GM18505 (cell line): ENCODE data around the gene MLST8.

Experiments
- ATAC-seq: cut with Tn5 transposase; IDR thresholded peaks from one replicate; pipeline ENCODE4 v1.9.1; 2021; ENCODE audit not compliant: unreplicated experiment
- POLR2A ChIP-seq: IDR thresholded peaks from 4 replicates; pipeline ENCODE4 v1.6.1; 2011; ENCODE audit warnings: borderline replicate concordance; ENCODE audit not compliant: insufficient read depth, insufficient read length; ENCODE audit errors: extremely low read depth

MLST8 gene

DNA sequence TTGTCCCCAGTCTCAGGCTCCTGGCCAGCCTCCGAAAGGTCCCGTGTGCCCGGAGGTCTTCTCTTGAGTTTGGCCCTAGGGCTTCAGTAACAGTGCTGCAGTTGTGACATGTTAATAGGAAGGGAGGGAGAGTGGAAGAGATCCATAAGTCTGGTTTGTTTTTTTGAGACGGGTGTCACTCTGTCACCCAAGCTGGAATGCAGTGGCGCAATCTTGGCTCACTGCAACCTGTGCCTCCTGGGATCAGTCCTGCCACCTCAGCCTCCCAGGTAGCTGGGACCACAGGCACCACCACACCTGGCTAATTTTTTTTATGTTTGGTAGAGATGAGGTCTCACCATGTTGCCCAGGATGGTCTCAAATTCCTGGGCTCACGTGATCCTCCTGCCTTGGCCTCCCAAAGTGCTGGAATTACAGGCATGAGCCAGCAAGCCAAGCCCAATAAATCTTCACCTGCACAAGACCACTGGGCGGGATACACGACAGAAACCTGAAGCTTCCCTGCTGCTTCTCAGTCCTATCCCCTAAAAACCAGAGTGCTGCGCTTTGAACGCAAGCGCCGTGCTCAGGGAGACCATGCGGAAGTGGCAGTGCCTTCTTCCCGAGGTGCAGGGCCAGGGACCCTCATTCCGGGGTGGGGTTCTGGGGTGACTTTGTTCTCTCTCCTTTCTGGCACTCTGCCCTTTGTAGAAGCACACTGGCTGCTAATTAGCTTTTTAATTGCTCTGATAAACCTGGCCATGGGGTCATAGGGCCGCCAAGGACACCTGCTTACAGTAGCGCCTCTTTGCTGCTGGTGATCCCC, 38.8 kb upstream of the MLST8 start:
- no peak for ATAC-seq

DNA sequence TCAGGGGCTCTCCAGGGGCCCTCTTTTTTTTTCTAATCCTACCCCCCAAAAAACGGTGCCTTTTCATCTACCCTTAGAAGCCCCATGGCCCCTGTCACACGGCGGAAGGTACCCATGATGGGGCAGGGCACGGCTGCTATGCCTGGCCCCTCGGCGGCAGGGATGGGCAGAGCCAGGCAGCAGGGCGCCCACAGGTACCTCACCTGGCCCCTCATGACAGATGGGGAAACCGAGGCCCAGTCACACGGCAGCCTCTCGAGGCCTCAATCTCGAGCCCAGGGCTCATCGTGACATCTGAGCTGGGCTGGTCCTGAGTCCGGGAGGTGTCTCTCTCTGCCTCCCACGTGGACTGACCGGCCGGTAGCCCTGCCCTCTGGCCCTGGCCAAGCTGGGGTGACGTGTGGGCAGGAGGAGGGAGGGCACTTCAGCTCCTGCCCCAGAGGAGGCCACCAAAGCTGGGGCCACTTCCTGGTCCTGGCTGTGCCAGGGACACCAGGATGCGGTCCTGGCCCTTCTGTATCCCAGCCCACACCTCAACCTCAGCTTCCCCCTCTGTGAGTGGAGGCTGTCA, 38.1 kb upstream of the MLST8 start:
- ATAC-seq: no peak

More for the DNA sequence above, 38.8 kb upstream of the MLST8 start:
- TF ChIP-seq POLR2A: no peak

DNA sequence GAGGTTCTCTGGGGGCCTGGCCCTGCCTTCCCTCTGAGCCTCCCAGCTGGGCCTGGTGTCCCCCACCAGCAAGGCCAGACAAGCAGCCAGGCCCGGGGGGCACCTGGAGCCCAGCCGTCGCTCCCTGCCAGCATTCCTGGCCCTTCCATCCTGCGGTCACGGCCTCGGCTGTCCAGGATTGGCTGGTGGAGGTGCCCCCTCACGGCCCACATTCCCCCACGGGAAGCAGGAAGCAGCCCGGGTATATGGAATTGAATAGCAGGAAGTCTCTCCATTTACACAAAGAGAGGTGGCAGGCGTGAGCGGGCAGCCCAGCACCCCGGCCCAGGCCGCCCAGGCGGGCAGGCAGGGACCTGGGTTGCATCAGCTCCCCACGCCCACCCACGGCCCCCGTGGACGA, 35.2 kb upstream of the MLST8 start:
- no peak for TF ChIP-seq POLR2A
- no peak for ATAC-seq

More for the DNA sequence above, 38.1 kb upstream of the MLST8 start:
- TF ChIP-seq POLR2A: no peak

DNA sequence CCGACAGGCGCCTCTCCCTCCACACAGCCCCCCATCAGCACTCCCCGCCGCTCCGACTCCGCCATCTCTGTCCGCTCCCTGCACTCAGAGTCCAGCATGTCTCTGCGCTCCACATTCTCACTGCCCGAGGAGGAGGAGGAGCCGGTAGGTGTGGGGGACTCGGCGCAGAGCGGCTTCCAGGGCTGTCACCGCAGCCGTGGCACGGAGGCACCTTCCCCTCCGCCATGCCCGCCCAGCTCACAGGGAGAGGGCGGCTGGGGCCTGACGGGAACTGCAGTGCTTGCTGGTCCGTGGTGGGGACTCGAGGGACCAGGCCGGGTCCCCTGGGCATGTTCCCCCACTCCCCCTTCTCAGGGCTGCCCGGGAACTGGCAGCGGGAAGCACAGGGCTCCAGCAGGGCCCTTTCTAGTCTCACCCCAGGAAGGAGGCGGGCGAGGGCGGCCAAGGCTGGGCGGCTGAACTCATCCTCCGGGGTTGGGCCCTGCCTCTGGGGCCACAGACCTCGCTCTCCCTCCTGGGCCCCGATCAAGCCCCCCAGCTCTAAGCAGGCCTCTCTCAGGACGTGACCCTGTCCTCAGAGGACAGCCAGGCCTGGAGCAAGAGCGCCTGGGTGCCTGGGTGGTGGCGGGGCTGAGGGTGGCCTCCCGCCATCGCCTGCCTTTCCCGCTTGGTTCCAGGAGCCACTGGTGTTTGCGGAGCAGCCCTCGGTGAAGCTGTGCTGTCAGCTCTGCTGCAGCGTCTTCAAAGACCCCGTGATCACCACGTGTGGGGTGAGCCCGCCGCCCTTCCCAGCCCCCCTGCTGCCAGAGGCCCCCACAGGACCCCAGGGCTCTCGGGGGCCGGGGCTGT, 34.4 kb upstream of the MLST8 start:
- TF ChIP-seq POLR2A: no peak
- no peak for ATAC-seq

DNA sequence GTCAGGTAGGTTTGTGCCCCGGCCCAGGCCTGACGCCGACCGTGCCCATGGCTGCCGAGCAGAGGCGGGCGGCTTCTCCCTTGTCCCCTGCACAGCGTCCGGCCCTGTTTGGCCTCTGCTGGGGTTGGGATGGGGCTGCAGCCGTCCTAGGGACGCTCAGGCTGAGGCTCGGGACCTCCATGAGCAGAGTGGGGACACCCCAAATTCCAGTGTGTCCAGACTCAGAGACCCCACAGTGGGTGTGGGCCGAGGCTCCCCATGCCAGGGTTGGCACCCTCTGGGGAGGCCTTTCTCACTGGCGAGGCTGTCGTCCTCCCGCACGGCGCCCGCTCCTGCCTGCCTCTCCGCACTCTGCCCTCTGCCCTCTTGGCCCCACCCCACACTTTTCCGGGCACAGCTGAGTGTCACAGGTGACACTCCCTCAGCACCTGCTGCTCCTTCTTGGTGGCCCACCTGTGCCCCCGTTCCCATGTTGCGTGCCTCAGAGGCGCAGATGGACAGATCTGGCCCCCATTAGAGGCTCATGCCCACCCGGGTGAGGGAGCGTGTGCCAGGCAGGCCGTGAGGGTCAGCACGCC, 33.6 kb upstream of the MLST8 start:
- no peak for ATAC-seq
- TF ChIP-seq POLR2A: no peak

DNA sequence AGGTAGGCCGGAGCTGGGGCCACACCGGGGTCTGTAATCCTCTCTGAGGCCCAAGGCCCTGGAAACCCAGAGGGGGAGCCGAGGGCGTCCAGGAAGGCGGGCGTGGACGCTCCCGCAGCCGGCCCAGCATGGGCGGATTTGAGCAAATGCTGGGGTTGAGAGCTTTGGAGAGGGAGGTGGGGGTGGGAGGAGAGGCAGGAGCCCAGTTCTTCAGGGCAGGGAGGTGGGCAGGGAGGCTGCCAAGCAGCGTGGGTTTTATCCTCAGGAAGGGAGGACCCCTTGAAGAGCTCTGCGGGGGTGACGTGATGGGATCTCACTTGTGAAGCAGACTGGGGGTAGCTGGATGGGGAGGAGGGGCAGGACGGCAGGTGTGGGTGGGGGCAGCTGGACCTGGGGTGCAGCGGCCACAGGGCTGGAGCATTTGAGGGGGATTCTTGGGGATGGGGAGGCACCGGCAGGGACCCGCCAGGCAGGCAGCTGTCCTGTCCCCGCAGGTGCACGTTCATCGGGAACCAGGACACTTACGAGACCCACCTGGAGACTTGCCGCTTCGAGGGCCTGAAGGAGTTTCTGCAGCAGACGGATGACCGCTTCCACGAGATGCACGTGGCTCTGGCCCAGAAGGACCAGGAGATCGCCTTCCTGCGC, 32.4 kb upstream of the MLST8 start:
- no peak for TF ChIP-seq POLR2A

DNA sequence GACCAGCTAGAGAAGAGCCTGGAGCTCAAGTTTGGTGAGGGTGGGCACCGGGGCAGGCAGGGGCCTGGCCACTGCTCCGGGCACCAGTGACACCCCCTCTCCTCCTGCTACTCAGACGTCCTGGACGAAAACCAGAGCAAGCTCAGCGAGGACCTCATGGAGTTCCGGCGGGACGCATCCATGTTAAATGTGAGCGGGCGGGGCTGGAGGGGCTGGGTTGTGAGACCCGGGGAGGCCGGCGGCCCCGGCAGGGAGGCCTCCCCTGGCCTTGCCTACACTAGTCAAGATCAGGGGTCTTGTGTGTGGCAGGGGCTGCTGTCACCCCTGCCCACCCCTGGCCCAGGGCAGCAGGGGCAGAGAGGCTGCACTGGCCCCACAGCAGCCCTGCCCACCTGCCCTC, 31.9 kb upstream of the MLST8 start:
- ATAC-seq: no peak
- TF ChIP-seq POLR2A: no peak

More for the DNA sequence above, 32.4 kb upstream of the MLST8 start:
- no peak for ATAC-seq

DNA sequence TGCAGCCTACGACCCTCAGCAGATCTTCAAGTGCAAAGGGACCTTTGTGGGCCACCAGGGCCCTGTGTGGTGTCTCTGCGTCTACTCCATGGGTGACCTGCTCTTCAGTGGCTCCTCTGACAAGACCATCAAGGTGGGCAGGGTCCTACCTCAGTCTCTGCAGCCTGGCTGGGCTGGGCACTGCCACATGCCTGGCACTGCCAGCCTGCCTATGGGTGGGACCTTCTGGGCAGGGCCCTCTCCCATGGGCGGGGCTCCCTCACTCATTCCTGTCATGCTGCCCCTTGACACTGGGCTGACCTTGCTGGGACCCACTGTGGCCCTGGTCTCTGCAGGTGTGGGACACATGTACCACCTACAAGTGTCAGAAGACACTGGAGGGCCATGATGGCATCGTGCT, 31.3 kb upstream of the MLST8 start:
- ATAC-seq: no peak
- TF ChIP-seq POLR2A: no peak

DNA sequence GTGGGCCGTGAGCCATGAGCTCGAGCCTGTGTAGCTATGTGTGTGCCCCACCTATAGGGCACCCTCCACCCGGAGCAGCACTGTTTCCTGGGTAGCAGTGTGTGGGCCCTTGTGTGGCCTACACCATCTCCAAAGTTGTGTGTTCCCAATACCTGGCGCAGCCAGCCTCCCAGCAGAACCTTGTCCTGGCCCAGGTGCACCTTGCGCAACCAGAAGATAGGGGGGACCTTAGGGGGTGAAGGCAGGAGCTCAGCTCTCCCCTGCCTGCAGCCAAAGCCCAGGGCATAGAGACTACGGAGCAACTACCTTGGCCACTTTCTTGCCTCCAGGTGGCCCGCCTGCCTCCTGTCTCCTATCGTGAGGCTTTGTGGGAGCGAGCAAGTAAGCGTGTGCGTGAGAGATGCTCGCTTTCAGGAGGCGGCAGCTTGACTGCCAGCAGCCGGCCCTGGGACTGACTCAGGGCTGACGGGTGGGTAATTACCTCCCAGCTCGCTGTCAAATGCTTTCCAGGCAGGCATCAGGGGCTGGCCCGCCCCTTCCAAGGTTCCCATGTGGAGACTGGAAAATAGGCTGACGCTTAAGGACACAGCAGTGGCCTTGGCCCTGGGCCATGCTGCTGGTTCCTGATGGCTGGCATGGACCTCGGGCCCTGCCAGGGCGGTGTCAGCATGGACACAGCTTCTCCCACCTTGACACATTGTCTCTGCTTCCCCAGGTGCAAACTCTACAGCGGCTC, 30.7 kb upstream of the MLST8 start:
- ATAC-seq: no peak
- TF ChIP-seq POLR2A: no peak

DNA sequence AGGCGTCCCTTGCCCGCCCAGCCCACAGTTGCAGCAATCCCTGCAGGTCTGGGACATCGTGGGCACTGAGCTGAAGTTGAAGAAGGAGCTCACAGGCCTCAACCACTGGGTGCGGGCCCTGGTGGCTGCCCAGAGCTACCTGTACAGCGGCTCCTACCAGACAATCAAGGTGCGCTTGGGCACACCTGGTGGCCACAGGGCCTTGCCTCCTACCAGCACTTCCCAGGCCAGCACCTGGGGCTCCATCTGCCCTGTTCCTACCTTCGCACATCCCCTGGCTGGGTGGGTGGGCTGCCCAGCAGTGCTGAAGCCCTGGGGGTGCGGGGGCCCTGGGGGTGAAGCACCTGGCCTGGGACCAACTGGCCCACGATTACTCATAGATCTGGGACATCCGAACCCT, 29.8 kb upstream of the MLST8 start:
- no peak for TF ChIP-seq POLR2A
- ATAC-seq: no peak

DNA sequence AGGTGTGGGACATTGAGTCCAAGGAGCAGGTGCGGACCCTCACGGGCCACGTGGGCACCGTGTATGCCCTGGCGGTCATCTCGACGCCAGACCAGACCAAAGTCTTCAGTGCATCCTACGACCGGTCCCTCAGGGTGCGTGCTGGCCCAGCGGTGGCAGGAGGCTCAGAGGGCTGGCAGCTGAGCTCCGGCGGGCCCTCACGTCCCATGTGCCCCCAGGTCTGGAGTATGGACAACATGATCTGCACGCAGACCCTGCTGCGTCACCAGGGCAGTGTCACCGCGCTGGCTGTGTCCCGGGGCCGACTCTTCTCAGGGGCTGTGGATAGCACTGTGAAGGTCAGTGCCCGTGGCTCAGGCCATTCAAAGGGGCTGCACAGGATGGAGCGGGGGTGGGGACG, 29.2 kb upstream of the MLST8 start:
- ATAC-seq: no peak
- no peak for TF ChIP-seq POLR2A

DNA sequence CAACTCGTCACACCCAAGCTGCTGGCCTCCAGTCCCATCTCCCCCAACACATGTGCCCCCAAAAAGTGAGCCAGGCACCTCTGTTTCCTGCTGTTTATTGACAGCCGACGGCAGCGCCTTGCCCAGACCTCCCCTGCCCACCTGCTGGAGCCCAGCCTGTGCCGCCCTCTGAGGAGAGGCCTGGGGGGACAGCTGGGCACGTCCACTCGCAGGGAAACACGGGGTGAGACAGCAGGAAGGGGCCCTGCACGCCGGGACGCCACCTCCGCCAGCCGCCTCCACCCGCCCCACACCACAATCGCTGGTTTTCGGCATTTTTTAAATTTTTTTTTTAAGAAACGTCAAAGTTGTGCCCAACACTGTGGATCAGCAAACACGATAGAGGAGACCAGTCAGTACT, 28.2 kb upstream of the MLST8 start:
- TF ChIP-seq POLR2A: no peak
- no peak for ATAC-seq

DNA sequence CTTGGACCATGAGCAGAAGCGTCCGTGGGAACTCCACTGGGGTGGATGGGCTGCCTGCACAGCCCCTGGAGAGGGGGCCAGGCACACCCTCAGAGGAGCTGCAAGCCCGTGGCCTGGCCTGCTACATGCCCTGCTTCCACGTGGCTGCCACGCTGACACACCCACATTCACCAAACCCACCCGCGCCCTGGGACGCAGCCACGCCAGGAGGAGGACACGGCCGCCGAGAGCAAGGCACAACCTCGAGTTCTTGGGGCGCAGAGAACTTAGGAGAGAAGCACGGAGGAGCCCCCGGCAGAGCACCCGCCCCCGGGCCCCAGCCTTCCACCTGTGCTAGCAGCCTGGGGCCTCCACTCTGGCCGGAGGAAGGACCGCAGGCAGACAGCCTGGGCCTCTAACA, 27.7 kb upstream of the MLST8 start:
- no peak for ATAC-seq

More for the DNA sequence above, 27.7 kb upstream of the MLST8 start:
- no peak for TF ChIP-seq POLR2A
